Measurements from ENCODE around the gene PRSS37. TPM values are rescaled to one million over a fixed set of nuclear protein-coding genes. Genes with fewer than 3 reads are reported as not detected.
"Not testable (repeated sequence)": the region's sequence is repeated elsewhere in the genome, so short reads cannot be mapped to it uniquely, and the experiment has no call there.

The PRSS37 gene
- total and polyA plus RNA-seq, 12 donors: not detected

DNA sequence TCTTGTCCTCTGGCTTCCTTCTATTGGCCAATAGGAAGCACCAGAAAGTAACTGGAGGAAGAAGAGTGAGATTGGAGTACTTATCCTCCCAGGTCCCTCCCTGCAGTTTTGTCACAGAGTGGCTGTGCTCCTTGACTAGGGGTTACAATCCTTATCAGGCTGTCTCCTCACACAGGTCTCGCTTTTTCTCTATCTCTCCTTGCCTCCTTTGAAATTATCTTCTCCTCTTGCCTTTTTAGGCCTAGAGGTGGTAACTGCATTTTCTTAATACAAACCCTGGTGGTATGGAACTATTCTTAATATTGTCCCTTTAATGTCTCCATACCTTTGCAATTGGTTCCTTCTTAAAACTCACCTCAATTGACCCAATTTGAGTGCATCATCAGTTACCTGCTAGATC, 2.7 kb downstream of the PRSS37 start:
- intact Hi-C loops (cut with DNase I): no loop called here
- H3K36me3 ChIP-seq: no peaks in the 10 kb centered on the region
- TF ChIP-seq, protein P1, sequence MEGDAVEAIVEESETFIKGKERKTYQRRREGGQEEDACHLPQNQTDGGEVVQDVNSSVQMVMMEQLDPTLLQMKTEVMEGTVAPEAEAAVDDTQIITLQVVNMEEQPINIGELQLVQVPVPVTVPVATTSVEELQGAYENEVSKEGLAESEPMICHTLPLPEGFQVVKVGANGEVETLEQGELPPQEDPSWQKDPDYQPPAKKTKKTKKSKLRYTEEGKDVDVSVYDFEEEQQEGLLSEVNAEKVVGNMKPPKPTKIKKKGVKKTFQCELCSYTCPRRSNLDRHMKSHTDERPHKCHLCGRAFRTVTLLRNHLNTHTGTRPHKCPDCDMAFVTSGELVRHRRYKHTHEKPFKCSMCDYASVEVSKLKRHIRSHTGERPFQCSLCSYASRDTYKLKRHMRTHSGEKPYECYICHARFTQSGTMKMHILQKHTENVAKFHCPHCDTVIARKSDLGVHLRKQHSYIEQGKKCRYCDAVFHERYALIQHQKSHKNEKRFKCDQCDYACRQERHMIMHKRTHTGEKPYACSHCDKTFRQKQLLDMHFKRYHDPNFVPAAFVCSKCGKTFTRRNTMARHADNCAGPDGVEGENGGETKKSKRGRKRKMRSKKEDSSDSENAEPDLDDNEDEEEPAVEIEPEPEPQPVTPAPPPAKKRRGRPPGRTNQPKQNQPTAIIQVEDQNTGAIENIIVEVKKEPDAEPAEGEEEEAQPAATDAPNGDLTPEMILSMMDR (IDR thresholded peaks at IDR 0.05): no peak
- no peaks in the 10 kb centered on the region for H3K9me3 ChIP-seq
- H3K4me1 ChIP-seq: no peaks in the 10 kb centered on the region
- no peaks in the 10 kb centered on the region for H3K27me3 ChIP-seq
- no peak overlapping the region for H3K27ac ChIP-seq
- no peak overlapping the region for H3K4me3 ChIP-seq
- DNase-seq (no peak), ATAC-seq (no peak)
- 52 to 56% methylated on average over 1 of the region's 1 CpG for WGBS, 2 donors

DNA sequence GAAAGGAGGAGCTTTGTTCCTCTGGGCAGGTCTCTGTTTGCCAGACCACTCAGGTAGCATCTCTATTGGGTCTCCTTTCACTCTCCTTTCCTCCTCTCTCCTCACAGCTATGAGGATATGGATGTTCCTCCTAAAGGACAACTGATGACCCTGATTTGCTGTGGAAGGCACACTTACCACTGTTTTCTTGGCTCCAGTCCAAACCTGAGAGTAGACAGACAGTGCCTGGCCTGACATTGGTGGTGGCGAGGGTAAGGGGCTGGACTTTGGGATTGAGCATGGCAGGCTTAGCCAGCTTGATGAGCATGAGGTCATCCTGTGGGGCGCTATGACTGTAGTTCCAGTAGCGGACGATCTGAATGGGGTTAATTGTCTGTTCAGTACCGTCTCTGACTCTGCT, 3.6 kb downstream of the PRSS37 start:
- no peak overlapping the region for H3K27ac ChIP-seq
- no peak for DNase-seq
- no peaks in the 10 kb centered on the region for H3K27me3 ChIP-seq
- no peaks in the 10 kb centered on the region for H3K36me3 ChIP-seq
- H3K4me3 ChIP-seq: no peak overlapping the region
- H3K9me3 ChIP-seq: no peaks in the 10 kb centered on the region
- TF ChIP-seq, protein P1 (IDR thresholded peaks at IDR 0.05): no peak
- H3K4me1 ChIP-seq: no peaks in the 10 kb centered on the region
- intact Hi-C loops (cut with DNase I): no loop called here
- 88 to 89% methylated on average over 5 of the region's 5 CpGs for WGBS, 2 donors
- ATAC-seq: no peak

DNA sequence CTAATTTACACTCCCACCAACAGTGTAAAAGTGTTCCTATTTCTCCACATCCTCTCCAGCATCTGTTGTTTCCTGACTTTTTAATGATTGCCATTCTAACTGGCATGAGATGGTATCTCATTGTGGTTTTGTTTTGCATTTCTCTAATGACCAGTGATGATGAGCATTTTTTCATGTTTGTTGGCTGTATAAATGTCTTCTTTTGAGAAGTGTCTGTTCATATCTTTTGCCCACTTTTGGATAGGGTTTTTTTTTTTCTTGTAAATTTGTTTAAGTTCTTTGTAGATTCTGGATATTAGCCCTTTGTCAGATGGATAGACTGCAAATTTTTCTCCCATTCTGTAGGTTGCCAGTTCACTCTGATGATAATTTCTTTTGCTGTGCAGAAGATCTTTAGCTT, 18.9 kb downstream of the PRSS37 start:
- intact Hi-C loops (cut with DNase I); DNase-seq; ATAC-seq; H3K27ac ChIP-seq; H3K4me1 ChIP-seq; H3K27me3 ChIP-seq; H3K4me3 ChIP-seq; H3K36me3 ChIP-seq: not testable (repeated sequence)
- peaks cover 0 to 70% (median 34%) of the 10 kb centered on the region in 11 donors for H3K9me3 ChIP-seq

DNA sequence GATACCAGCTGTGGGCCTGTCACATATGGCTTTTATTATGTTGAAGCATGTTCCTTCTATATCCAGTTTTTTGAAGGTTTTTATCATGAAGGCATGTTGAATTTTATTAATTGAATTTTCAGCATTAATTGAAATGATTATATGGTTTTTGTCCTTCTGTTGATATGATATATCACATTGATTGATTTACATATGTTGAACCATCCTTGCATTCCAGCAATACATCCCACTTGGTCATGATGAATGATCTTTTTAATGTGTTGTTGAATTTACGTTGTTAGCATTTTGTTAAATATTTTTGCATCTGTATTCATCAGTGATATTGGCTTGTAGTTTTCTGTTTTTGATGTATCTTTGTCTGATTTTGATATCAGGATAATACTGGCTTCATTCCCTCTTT, 21.2 kb downstream of the PRSS37 start:
- H3K27me3 ChIP-seq: no peaks in the 10 kb centered on the region
- no peak overlapping the region for H3K27ac ChIP-seq
- 89 to 92% methylated on average over 1 of the region's 1 CpG for WGBS, 2 donors
- intact Hi-C loops (cut with DNase I): no loop called here
- TF ChIP-seq, protein P1 (IDR thresholded peaks at IDR 0.05): no peak
- H3K4me3 ChIP-seq: no peak overlapping the region
- no peaks in the 10 kb centered on the region for H3K4me1 ChIP-seq
- peaks cover 0 to 70% (median 34%) of the 10 kb centered on the region in 11 donors for H3K9me3 ChIP-seq
- H3K36me3 ChIP-seq: no peaks in the 10 kb centered on the region
- no peak for DNase-seq
- no peak for ATAC-seq

DNA sequence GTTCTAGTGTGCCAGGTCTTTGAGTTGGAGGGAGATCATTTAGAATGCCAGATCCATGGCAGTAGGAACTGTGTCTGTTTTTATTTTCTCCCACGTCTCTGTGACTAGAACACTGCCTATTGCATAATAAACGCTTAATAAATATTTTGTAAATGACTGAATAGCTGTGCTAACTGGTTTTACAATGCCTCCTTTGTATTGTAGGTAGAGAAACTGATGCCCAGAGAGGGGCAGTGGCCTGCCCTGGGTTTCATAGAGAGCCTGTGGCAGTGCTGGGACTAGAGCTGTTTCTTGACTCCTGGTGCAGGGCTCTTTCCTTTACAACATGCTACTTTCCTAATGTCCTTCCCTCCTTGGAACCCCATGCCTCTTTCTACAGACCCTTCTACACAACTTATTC, 48.8 kb downstream of the PRSS37 start:
- H3K27me3 ChIP-seq: no peaks in the 10 kb centered on the region
- intact Hi-C loops (cut with DNase I): no loop called here
- H3K4me3 ChIP-seq: no peak overlapping the region
- 88 to 94% methylated on average over 2 of the region's 2 CpGs for WGBS, 2 donors
- H3K4me1 ChIP-seq: peaks cover 0 to 13% (median 0%) of the 10 kb centered on the region in 9 donors
- DNase-seq (no peak), ATAC-seq (no peak)
- no peaks in the 10 kb centered on the region for H3K9me3 ChIP-seq
- peaks cover 0 to 25% (median 0%) of the 10 kb centered on the region in 9 donors for H3K36me3 ChIP-seq
- TF ChIP-seq, protein P1 (IDR thresholded peaks at IDR 0.05): no peak
- no peak overlapping the region for H3K27ac ChIP-seq

All from heart right ventricle (tissue), 16 donors.